Activated CD8-positive, alpha-beta T cell treated with anti-CD3 and anti-CD28 coated beads for 36 hours (primary cell): Measurements from ENCODE around the gene PRCD. TPM values are rescaled to one million over a fixed set of nuclear protein-coding genes. Genes with fewer than 3 reads are reported as not detected.
A peak's percentile ranks its signal among the peaks of the same experiment; 100 is the strongest.

Experiments used
- ATAC-seq: fragments of 200-7000 bp; cut with Tn5 transposase; one replicate; pipeline ENCODE4 v1.10.0; 2021; ENCODE audit warnings: mild to moderate bottlenecking, moderate library complexity
- CTCF ChIA-PET: fragments of 350-600 bp; sonication (Branson Sonifier 250); formaldehyde crosslinking; loops from one replicate; lab custom pipeline; 2021; ENCODE audit warnings: antibody characterized with exemption; lab: Charles Lee
- POLR2A ChIA-PET: fragments of 350-600 bp; sonication (Branson Sonifier 250); formaldehyde crosslinking; loops from one replicate; lab custom pipeline; 2021; ENCODE audit warnings: antibody characterized with exemption; lab: Charles Lee
- DNase-seq: peaks from one replicate; pipeline ENCODE4 v3.0.0-alpha.2; 2020
- H3K27ac Mint-ChIP-seq: one replicate; pipeline ENCODE4 v1.8.0; 2021; ENCODE audit warnings: mild to moderate bottlenecking, mixed read lengths
- H3K27me3 Mint-ChIP-seq: one replicate; pipeline ENCODE4 v1.8.0; 2021; ENCODE audit warnings: mixed read lengths
- H3K36me3 Mint-ChIP-seq: one replicate; pipeline ENCODE4 v1.8.0; 2021; ENCODE audit warnings: low read depth, mixed read lengths
- H3K4me1 Mint-ChIP-seq: one replicate; pipeline ENCODE4 v1.8.0; 2021; ENCODE audit warnings: low read depth, mixed read lengths
- H3K4me3 Mint-ChIP-seq: one replicate; pipeline ENCODE4 v1.8.0; 2021; ENCODE audit warnings: mild to moderate bottlenecking, moderate library complexity, mixed read lengths
- H3K9me3 Mint-ChIP-seq: one replicate; pipeline ENCODE4 v1.8.0; 2021; ENCODE audit warnings: mixed read lengths
- CTCF ChIP-seq: fragments of 200-600 bp; IDR thresholded peaks from one replicate; pipeline ENCODE4 v1.8.0; 2022; ENCODE audit warnings: antibody characterized with exemption, mild to moderate bottlenecking
- intact Hi-C: fragments of 100-400 bp; cut with micrococcal nuclease; formaldehyde crosslinking; loops from one replicate; pipeline ENCODE4 v1.10.0; 2022
- total RNA-seq, 2 experiments: library from RNA; stranded (reverse); gene quantifications; one replicate each; pipeline ENCODE4 v1.2.3, GENCODE V29; 2021

PRCD gene
- total RNA-seq, 2 experiments from 2014 or later, result not detected

GRCh38 chr17:76566988-76567431, 27.2 kb downstream of the PRCD start:
- H3K4me3 Mint-ChIP-seq, result no peak overlapping the region
- H3K27ac Mint-ChIP-seq, result no peak overlapping the region
- POLR2A ChIA-PET, result interaction anchor here (0.6 to 4.5 kb wide), 16 partner anchors 9 to 185 kb away, joined by 3 to 37 read pairs (median 4); partner anchors contain the start of gene ST6GALNAC2
- CTCF ChIA-PET, result interaction anchor here (0.7 to 2.2 kb wide), 5 partner anchors 10 to 147 kb away, joined by 3 to 14 read pairs (median 10); no protein-coding TSS in a partner anchor
- H3K27me3 Mint-ChIP-seq, result no peaks in the 10 kb centered on the region
- peaks cover 46% of the 10 kb centered on the region for H3K4me1 Mint-ChIP-seq
- H3K9me3 Mint-ChIP-seq, result peaks cover 1% of the 10 kb centered on the region
- ATAC-seq (no peak), DNase-seq (no peak)
- intact Hi-C loops, result no loop called here
- H3K36me3 Mint-ChIP-seq, result peaks cover 45% of the 10 kb centered on the region
- TF ChIP-seq CTCF, result no peak

GRCh38 chr17:76567634-76568432, 28.0 kb downstream of the PRCD start:
- Mint-ChIP-seq H3K27ac (peak overlapping the region; percentile 30), H3K4me3 (no peak overlapping the region), H3K36me3 (peaks cover 40% of the 10 kb centered on the region), H3K27me3 (no peaks in the 10 kb centered on the region), H3K4me1 (peaks cover 41% of the 10 kb centered on the region), H3K9me3 (peaks cover 1% of the 10 kb centered on the region)
- intact Hi-C loops, result no loop called here
- ATAC-seq (no peak), DNase-seq (no peak)
- ChIA-PET POLR2A (interaction anchor here (0.8 to 4.5 kb wide), 12 partner anchors 7 to 150 kb away, joined by 3 to 37 read pairs (median 5); partner anchors contain the start of gene ST6GALNAC2), CTCF (interaction anchor here (1.0 to 2.2 kb wide), 5 partner anchors 11 to 147 kb away, joined by 3 to 14 read pairs (median 10); no protein-coding TSS in a partner anchor)
- no peak for TF ChIP-seq CTCF

- peaks cover 34% of the 10 kb centered on the region for H3K4me1 Mint-ChIP-seq
- peaks cover 1% of the 10 kb centered on the region for H3K9me3 Mint-ChIP-seq
- DNase-seq (no peak), ATAC-seq (no peak)
- no peaks in the 10 kb centered on the region for H3K27me3 Mint-ChIP-seq
- POLR2A ChIA-PET, result interaction anchor here (0.8 to 4.5 kb wide), 5 partner anchors 7 to 57 kb away, joined by 3 to 37 read pairs (median 5); no protein-coding TSS in a partner anchor
- intact Hi-C loops, result no loop called here
- peaks cover 33% of the 10 kb centered on the region for H3K36me3 Mint-ChIP-seq
- CTCF ChIA-PET, result no interaction called here
- H3K4me3 Mint-ChIP-seq, result no peak overlapping the region
- no peak for TF ChIP-seq CTCF
- H3K27ac Mint-ChIP-seq, result no peak overlapping the region
These were observed 29.0 kb downstream of the PRCD start for GRCh38 chr17:76568811-76569221.

GRCh38 chr17:76569607-76570279, 29.9 kb downstream of the PRCD start:
- DNase-seq (no peak), ATAC-seq (no peak)
- Mint-ChIP-seq H3K4me3 (no peak overlapping the region), H3K4me1 (peaks cover 32% of the 10 kb centered on the region), H3K36me3 (peaks cover 31% of the 10 kb centered on the region), H3K27me3 (no peaks in the 10 kb centered on the region), H3K27ac (no peak overlapping the region), H3K9me3 (peaks cover 1% of the 10 kb centered on the region)
- POLR2A ChIA-PET, result interaction anchor here (0.9 to 4.2 kb wide), 2 partner anchors 8 to 12 kb away, joined by 3 to 37 read pairs; no protein-coding TSS in a partner anchor
- CTCF ChIA-PET, result interaction anchor here (2.2 kb wide), 1 partner anchor 10 kb away, joined by 7 read pairs; no protein-coding TSS in a partner anchor
- intact Hi-C loops, result no loop called here
- TF ChIP-seq CTCF, result no peak
